ENCODE measurements around the gene CTBP2. TPM values are rescaled to one million over a fixed set of nuclear protein-coding genes. Genes with fewer than 3 reads are reported as not detected.

The CTBP2 gene
- total RNA-seq, 4 donors from 2014 or later, result 65.9 to 129 (median 71.2) TPM

DNA sequence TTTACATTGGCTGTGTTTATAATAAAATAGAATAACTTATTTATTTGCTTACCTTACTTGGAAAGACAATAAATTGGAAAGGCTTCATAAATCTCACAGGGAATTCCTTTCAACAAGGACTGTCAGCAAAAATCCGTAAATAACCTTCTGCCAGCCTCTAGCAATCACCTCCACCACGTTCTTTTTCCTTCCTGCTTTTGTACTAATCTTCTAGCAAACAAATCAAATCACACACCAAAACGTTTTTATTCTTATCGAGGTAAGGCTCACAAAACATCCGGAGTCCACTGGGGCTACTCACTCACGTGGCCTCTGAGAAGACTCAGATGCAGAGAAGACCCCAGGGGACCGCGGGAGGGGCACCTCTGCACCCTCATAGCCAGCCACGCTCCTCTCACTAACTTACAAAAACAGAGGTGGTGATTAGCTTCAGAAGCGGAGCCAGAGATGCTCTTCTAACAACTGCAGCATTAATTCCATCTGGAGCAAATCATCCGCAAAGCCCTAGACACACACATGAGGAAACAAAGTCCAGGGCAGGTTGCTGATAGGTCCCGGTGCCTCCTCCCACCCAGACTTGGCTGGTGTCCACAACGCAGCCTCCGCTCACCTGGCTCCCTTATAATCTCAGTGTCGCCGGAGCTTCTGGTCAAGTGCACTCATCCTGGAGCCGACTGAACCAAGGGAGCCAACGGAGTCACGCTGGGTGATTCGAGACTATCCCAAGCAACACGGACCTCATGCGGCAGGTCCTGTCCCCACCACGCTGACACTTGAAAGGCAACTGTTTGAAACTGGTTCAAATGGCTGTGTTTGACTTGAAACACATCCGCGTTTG is 22.5 kb downstream of the CTBP2 start:
- intact Hi-C loops (cut with DNase I; ENCODE audit: low total_unique reads), result no loop called here
- Histone ChIP-seq H3K27ac (peak overlapping the region in 1 of 2 donors; percentile 1), H3K4me1 (peaks cover 0 to 5% of the 10 kb centered on the region in 2 donors), H3K27me3 (no peaks in the 10 kb centered on the region), H3K9me3 (no peaks in the 10 kb centered on the region), H3K36me3 (no peaks in the 10 kb centered on the region), H3K4me3 (no peak overlapping the region)
- no peak for DNase-seq
- TF ChIP-seq POLR2A (IDR thresholded peaks at IDR 0.05), result no peak
- TF ChIP-seq, protein P1, sequence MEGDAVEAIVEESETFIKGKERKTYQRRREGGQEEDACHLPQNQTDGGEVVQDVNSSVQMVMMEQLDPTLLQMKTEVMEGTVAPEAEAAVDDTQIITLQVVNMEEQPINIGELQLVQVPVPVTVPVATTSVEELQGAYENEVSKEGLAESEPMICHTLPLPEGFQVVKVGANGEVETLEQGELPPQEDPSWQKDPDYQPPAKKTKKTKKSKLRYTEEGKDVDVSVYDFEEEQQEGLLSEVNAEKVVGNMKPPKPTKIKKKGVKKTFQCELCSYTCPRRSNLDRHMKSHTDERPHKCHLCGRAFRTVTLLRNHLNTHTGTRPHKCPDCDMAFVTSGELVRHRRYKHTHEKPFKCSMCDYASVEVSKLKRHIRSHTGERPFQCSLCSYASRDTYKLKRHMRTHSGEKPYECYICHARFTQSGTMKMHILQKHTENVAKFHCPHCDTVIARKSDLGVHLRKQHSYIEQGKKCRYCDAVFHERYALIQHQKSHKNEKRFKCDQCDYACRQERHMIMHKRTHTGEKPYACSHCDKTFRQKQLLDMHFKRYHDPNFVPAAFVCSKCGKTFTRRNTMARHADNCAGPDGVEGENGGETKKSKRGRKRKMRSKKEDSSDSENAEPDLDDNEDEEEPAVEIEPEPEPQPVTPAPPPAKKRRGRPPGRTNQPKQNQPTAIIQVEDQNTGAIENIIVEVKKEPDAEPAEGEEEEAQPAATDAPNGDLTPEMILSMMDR (IDR thresholded peaks at IDR 0.05), result no peak

DNA sequence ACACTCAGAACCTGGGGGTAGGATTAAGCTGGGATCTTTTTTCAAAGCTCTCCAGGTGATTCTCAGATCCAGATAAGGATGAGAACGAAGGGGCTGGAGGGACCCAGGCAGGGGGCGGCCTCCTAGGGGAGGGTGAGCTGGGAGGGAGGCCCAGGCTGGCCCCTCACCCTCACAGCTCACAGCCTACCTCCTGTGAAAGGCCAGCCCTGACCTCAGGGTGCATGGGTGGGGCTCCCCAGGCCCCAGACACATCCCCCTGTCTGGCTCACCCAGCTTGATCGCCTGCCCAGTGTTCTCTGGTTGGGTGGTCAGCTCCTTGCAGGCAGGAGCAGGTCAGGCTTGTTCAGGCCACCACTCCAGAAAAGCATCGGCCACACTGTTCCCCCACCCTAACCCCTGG is 24.3 kb downstream of the CTBP2 start:
- no peak for DNase-seq
- Histone ChIP-seq H3K4me1 (peaks cover 0 to 5% of the 10 kb centered on the region in 2 donors), H3K36me3 (no peaks in the 10 kb centered on the region), H3K27ac (no peak overlapping the region), H3K27me3 (no peaks in the 10 kb centered on the region), H3K4me3 (no peak overlapping the region), H3K9me3 (no peaks in the 10 kb centered on the region)
- TF ChIP-seq POLR2A (IDR thresholded peaks at IDR 0.05), result no peak
- TF ChIP-seq, protein P1 (IDR thresholded peaks at IDR 0.05), result no peak
- intact Hi-C loops (cut with DNase I; ENCODE audit: low total_unique reads), result no loop called here

DNA sequence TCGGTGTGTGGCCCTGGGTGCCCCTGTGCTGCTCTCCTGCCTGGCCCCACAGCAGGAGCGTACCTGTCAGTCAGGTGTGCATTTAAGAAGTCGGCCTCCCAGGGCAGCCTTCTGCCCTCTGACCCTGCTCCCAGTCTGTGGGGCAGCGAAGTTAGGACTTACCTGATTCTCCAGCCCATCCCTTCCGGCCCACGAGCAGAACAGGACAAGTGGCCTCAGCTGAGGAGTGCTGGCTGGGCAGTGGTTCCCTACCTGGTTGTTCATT is 24.7 kb downstream of the CTBP2 start:
- no peak overlapping the region for H3K4me3 ChIP-seq
- H3K36me3 ChIP-seq, result no peaks in the 10 kb centered on the region
- no peaks in the 10 kb centered on the region for H3K27me3 ChIP-seq
- H3K9me3 ChIP-seq, result no peaks in the 10 kb centered on the region
- no peak overlapping the region for H3K27ac ChIP-seq
- TF ChIP-seq, protein P1 (IDR thresholded peaks at IDR 0.05), result no peak
- no peak for DNase-seq
- intact Hi-C loops (cut with DNase I; ENCODE audit: low total_unique reads), result no loop called here
- peaks cover 0 to 5% of the 10 kb centered on the region in 2 donors for H3K4me1 ChIP-seq

DNA sequence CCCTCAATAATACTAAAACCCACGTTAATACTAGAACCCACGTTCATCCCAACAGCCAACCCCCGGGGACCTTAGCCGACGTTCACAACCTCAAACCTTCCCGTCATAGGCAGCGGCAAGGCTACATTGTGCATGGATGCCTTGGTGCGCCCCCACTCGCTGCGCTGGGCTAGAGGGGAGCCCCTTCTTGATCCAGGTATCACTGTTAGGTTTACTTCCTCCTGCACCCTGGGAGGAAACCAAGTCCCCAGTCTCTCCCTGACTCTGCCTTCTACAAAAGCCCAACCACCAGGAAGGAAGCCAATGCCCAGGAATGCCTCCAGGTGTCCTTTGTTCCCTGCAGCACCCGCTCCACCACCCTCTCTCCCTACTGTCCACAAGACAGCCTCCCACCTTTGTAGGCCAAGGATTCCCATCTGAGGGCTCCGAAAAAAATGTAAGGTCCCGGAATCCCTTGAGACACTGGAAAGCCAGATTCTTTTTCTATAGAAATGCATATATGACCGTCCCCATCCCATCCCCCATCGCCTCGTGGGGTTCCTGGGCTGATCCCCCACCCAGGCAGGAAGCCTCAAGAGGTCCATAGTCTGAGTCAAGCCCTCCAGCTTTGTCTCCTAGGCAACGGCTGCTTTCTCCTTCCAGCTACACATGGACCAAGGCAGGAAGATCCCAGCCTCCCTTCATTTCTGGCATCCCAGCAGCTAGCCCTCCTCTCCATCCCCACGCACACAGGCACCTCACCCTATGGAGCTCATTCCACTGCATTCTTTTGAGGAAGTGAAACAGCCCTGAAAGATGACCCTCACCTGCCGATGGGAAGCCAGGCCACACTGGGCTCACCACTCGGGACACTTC is 25.2 kb downstream of the CTBP2 start:
- H3K27me3 ChIP-seq, result no peaks in the 10 kb centered on the region
- peaks cover 0 to 5% of the 10 kb centered on the region in 2 donors for H3K4me1 ChIP-seq
- no peak for DNase-seq
- H3K27ac ChIP-seq, result no peak overlapping the region
- no peaks in the 10 kb centered on the region for H3K9me3 ChIP-seq
- intact Hi-C loops (cut with DNase I; ENCODE audit: low total_unique reads), result no loop called here
- H3K4me3 ChIP-seq, result no peak overlapping the region
- no peaks in the 10 kb centered on the region for H3K36me3 ChIP-seq
- no peak for TF ChIP-seq POLR2A (IDR thresholded peaks at IDR 0.05)
- TF ChIP-seq, protein P1 (IDR thresholded peaks at IDR 0.05), result no peak

DNA sequence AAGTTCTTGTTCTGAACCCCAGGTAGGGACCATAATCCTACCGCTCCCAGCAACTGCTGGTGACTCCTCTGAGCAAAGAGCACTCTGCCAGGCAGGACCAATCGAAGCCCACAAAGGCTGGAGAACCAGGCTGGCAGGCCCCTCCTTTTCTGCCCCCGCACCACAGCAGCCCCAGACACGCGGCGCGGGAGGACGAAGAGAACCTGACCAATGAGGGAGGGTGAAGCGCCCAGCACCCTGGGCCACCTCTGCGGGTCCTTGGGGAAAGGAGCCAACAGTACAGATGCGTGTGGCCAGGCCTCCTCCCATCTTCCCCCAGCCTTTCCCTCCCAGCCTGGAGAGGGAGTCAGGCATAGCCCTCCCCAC is 25.9 kb downstream of the CTBP2 start:
- Histone ChIP-seq H3K9me3 (no peaks in the 10 kb centered on the region), H3K36me3 (no peaks in the 10 kb centered on the region), H3K27me3 (no peaks in the 10 kb centered on the region), H3K4me1 (peaks cover 0 to 5% of the 10 kb centered on the region in 2 donors), H3K4me3 (no peak overlapping the region), H3K27ac (no peak overlapping the region)
- DNase-seq, result no peak
- TF ChIP-seq, protein P1 (IDR thresholded peaks at IDR 0.05), result no peak
- no peak for TF ChIP-seq POLR2A (IDR thresholded peaks at IDR 0.05)
- intact Hi-C loops (cut with DNase I; ENCODE audit: low total_unique reads), result no loop called here
